ENCODE data around the gene ZNF598.

ZNF598 gene

DNA sequence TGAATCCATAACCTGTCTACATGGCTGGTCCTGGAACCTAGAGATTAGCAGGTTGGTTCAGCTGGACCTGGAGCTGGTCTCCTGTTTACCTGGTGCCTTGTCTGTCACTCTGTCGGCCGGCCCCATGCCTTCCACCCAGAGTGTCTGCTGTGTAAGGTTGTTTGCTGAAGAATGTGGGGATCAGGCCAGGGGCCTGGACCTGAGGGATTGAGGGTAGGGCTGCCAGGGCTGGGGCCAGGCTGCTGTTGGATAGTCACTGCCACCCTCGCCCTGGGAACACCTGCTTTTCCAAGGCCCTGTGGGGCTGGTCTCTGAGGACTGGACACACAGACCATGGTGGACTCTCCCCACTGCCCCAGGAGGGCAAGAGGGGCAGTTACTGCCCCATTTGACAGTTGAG, 18.5 kb upstream of the ZNF598 start:
- no peak for ATAC-seq
- TF ChIP-seq ESRRG (CRISPR knock-in tag; IDR thresholded peaks at IDR 0.05) (no peak), RARB (CRISPR knock-in tag; IDR thresholded peaks at IDR 0.05) (no peak), GLIS3 (CRISPR knock-in tag; IDR thresholded peaks at IDR 0.05) (no peak), OSR1 (CRISPR knock-in tag; IDR thresholded peaks at IDR 0.05) (no peak), ZFP3 (CRISPR knock-in tag; IDR thresholded peaks at IDR 0.05) (no peak), ZC3H10 (CRISPR knock-in tag; IDR thresholded peaks at IDR 0.05) (no peak), ARNTL (CRISPR knock-in tag; IDR thresholded peaks at IDR 0.05; ENCODE audit: borderline replicate concordance, low read depth) (no peak), ZNF565 (CRISPR knock-in tag; conservative IDR thresholded peaks at IDR 0.05; ENCODE audit: low read depth) (no peak), TCF4 (CRISPR knock-in tag; IDR thresholded peaks at IDR 0.05; ENCODE audit: borderline replicate concordance) (no peak), TOX (CRISPR knock-in tag; IDR thresholded peaks at IDR 0.05; ENCODE audit: borderline replicate concordance) (no peak), ZNF70 (CRISPR knock-in tag; IDR thresholded peaks at IDR 0.05) (no peak)
- TF ChIP-seq, protein P1, sequence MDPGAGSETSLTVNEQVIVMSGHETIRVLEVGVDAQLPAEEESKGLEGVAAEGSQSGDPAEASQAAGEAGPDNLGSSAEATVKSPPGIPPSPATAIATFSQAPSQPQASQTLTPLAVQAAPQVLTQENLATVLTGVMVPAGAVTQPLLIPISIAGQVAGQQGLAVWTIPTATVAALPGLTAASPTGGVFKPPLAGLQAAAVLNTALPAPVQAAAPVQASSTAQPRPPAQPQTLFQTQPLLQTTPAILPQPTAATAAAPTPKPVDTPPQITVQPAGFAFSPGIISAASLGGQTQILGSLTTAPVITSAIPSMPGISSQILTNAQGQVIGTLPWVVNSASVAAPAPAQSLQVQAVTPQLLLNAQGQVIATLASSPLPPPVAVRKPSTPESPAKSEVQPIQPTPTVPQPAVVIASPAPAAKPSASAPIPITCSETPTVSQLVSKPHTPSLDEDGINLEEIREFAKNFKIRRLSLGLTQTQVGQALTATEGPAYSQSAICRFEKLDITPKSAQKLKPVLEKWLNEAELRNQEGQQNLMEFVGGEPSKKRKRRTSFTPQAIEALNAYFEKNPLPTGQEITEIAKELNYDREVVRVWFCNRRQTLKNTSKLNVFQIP (CRISPR knock-in tag; IDR thresholded peaks at IDR 0.05; ENCODE audit: borderline replicate concordance, low read depth) = no peak
- TF ChIP-seq, protein P2, sequence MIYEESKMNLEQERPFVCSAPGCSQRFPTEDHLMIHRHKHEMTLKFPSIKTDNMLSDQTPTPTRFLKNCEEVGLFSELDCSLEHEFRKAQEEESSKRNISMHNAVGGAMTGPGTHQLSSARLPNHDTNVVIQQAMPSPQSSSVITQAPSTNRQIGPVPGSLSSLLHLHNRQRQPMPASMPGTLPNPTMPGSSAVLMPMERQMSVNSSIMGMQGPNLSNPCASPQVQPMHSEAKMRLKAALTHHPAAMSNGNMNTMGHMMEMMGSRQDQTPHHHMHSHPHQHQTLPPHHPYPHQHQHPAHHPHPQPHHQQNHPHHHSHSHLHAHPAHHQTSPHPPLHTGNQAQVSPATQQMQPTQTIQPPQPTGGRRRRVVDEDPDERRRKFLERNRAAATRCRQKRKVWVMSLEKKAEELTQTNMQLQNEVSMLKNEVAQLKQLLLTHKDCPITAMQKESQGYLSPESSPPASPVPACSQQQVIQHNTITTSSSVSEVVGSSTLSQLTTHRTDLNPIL (CRISPR knock-in tag; IDR thresholded peaks at IDR 0.05; ENCODE audit: low read depth) = no peak
- TF ChIP-seq, protein P3, sequence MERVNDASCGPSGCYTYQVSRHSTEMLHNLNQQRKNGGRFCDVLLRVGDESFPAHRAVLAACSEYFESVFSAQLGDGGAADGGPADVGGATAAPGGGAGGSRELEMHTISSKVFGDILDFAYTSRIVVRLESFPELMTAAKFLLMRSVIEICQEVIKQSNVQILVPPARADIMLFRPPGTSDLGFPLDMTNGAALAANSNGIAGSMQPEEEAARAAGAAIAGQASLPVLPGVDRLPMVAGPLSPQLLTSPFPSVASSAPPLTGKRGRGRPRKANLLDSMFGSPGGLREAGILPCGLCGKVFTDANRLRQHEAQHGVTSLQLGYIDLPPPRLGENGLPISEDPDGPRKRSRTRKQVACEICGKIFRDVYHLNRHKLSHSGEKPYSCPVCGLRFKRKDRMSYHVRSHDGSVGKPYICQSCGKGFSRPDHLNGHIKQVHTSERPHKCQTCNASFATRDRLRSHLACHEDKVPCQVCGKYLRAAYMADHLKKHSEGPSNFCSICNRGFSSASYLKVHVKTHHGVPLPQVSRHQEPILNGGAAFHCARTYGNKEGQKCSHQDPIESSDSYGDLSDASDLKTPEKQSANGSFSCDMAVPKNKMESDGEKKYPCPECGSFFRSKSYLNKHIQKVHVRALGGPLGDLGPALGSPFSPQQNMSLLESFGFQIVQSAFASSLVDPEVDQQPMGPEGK (CRISPR knock-in tag; IDR thresholded peaks at IDR 0.05; ENCODE audit: borderline replicate concordance) = no peak
- TF ChIP-seq, protein P4, sequence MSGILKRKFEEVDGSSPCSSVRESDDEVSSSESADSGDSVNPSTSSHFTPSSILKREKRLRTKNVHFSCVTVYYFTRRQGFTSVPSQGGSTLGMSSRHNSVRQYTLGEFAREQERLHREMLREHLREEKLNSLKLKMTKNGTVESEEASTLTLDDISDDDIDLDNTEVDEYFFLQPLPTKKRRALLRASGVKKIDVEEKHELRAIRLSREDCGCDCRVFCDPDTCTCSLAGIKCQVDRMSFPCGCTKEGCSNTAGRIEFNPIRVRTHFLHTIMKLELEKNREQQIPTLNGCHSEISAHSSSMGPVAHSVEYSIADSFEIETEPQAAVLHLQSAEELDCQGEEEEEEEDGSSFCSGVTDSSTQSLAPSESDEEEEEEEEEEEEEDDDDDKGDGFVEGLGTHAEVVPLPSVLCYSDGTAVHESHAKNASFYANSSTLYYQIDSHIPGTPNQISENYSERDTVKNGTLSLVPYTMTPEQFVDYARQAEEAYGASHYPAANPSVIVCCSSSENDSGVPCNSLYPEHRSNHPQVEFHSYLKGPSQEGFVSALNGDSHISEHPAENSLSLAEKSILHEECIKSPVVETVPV (CRISPR knock-in tag; IDR thresholded peaks at IDR 0.05) = no peak

DNA sequence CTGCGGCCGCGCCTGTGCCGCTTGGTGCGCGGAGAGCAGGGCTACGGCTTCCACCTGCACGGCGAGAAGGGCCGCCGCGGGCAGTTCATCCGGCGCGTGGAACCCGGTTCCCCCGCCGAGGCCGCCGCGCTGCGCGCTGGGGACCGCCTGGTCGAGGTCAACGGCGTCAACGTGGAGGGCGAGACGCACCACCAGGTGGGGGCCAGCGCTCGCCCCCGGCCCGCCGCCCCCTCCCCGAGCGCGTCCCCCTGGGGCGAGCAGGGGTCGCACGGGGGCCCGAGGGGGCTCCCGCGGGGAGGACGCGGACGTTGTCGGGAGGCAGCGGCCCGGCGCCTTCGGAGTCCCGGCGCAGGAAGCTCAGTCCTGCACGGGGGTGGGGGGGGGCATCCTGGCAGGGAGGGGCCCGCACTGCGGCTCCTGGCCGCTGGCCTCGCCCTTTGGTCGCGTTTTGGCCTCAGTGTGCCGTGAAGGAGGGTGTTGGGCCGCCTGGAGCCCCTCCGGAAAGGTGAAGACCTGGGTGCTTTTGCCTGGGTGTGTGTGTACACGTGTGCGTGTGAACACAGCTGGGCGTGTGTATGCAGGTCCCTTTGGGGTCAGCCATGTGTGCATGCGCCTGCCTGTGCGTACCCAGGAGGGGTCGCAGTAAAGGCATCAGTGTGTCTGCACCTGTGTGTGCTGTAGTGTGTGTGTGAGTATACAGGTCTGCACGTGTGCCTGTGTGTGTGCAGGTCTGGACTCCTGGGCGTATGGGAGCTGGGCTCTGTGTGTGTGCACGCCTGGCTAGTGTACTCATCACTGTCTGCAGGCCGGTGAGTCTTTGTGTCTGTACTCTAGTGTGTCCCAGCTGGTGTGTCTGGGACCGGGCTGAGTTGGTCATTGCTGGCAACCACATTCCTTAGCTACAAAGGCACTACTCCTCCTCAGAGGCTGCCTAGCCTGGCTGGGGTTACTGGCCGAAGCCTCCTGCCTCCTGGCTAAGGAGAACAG, 17.7 kb upstream of the ZNF598 start:
- ATAC-seq = peak; percentile 7
- TF ChIP-seq CSDC2 (CRISPR knock-in tag; IDR thresholded peaks at IDR 0.05) (no peak), ZC3H10 (CRISPR knock-in tag; IDR thresholded peaks at IDR 0.05) (no peak), BACH2 (CRISPR knock-in tag; IDR thresholded peaks at IDR 0.05; ENCODE audit: borderline replicate concordance) (no peak), ESRRG (CRISPR knock-in tag; IDR thresholded peaks at IDR 0.05) (no peak), ZFP30 (CRISPR knock-in tag; IDR thresholded peaks at IDR 0.05) (no peak)
- TF ChIP-seq, protein P3 (CRISPR knock-in tag; IDR thresholded peaks at IDR 0.05; ENCODE audit: borderline replicate concordance) = no peak

DNA sequence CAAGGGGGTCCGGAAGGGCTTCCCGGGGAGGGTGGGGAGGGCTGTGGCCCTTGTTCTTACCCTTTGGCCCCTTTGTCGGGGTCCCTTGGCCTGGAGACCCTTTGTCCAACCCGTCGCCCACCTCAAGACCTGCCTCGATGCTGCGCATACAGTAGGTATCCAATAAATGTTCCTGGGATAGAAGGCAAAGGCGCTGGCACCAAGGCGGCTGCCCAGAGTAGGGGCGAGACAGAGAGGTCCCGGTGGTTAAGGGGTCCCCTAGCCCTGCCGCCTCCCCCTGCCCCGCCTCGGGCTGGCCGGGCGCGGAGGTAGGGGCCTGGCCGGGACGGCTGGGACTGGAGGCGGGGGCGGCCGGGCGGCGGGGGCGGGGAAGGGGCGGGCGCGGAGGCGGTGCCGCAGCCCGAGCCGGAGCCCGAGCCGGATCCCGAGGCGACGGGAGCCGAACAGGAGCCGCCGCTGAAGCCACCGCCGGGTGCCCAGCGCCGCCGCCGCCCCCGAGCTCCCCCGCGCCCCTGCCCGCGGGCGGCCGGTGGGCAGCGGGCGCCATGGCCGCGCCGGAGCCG, 16.9 kb upstream of the ZNF598 start, which contains the start of gene NHERF2:
Gene NHERF2 (plus strand): TSS at position 442 of the 563 bp plus-strand sequence. CDS start 104 bp downstream, at position 546.
- ATAC-seq = peak; percentile 4; the same call in 1 of the 3 replicates
- TF ChIP-seq, protein P2 (CRISPR knock-in tag; IDR thresholded peaks at IDR 0.05; ENCODE audit: low read depth) = no peak
- TF ChIP-seq ZNF70 (CRISPR knock-in tag; IDR thresholded peaks at IDR 0.05) (no peak), SNAI2 (CRISPR knock-in tag; IDR thresholded peaks at IDR 0.05) (no peak), ZFP3 (CRISPR knock-in tag; IDR thresholded peaks at IDR 0.05) (no peak), CSDC2 (CRISPR knock-in tag; IDR thresholded peaks at IDR 0.05) (no peak), ESRRG (CRISPR knock-in tag; IDR thresholded peaks at IDR 0.05) (no peak)
- TF ChIP-seq, protein P4 (CRISPR knock-in tag; IDR thresholded peaks at IDR 0.05) = no peak
